Activated T-cell treated with anti-CD3 and anti-CD28 coated beads, Interleukin-2, amount 50 U/mL, for 4 hours (primary cell): ENCODE data around the gene CDKN2A. TPM values are rescaled to one million over a fixed set of nuclear protein-coding genes. Genes with fewer than 3 reads are reported as not detected.

Source experiments
- ATAC-seq, 2 donors: fragments of 200-7000 bp; cut with Tn5 transposase; one replicate each; pipeline ENCODE4 v1.10.0; 2021
- DNase-seq: peaks from one replicate; pipeline ENCODE4 v3.0.0-alpha.2; 2020
- H3K27me3 Mint-ChIP-seq: one replicate; pipeline ENCODE4 v1.8.0; 2021; ENCODE audit warnings: low read depth, mixed read lengths
- H3K36me3 Mint-ChIP-seq: one replicate; pipeline ENCODE4 v1.8.0; 2022; ENCODE audit warnings: mixed read lengths; ENCODE audit not compliant: insufficient read depth
- H3K4me1 Mint-ChIP-seq: one replicate; pipeline ENCODE4 v1.8.0; 2021; ENCODE audit warnings: low read depth, mixed read lengths
- H3K4me3 Mint-ChIP-seq: one replicate; pipeline ENCODE4 v1.8.0; 2021; ENCODE audit warnings: mild to moderate bottlenecking, moderate library complexity, mixed read lengths
- H3K9me3 Mint-ChIP-seq: one replicate; pipeline ENCODE4 v1.8.0; 2021; ENCODE audit warnings: mixed read lengths
- total RNA-seq, 3 donors: library from RNA; stranded (reverse); gene quantifications; one replicate each; pipeline ENCODE4 v1.2.1, GENCODE V29; 2021

CDKN2A gene
- total RNA-seq: 1 to 10 TPM; 1.2 to 2.7 (median 1.4) TPM

DNA sequence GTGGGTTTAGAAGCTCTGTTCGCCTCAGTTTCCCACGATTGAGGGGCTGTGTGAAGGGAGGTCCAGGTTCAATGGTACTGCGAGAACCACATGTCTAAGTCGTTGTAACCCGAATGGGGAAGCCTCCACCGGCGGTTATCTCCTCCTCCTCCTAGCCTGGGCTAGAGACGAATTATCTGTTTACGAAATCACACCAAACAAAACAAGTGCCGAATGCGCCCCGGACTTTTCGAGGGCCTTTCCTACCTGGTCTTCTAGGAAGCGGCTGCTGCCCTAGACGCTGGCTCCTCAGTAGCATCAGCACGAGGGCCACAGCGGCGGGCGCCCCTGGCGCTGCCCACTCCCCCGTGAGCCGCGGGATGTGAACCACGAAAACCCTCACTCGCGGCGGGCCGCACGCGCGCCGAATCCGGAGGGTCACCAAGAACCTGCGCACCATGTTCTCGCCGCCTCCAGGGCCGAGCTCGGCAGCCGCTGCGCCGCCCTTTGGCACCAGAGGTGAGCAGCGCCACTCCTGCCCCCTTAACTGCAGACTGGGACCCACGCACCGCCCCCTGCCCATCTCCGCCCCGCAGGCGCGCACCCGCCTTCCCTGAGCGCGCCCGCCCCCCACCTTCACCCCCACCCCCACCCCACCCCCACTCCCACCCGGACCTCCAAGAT, at the start of gene CDKN2A:
TSS of gene CDKN2A (minus strand) at position 500 of the 663 bp plus-strand sequence.
- Mint-ChIP-seq H3K4me3 (peak within 1 kb of the TSS; percentile 95), H3K27me3 (peaks cover 15% of the 10 kb centered on the region), H3K9me3 (no peaks in the 10 kb centered on the region), H3K4me1 (peaks cover 9% of the 10 kb centered on the region), H3K36me3 (peaks cover 2% of the 10 kb centered on the region)
- DNase-seq (peak; percentile 33), ATAC-seq (peak; percentile 55)

DNA sequence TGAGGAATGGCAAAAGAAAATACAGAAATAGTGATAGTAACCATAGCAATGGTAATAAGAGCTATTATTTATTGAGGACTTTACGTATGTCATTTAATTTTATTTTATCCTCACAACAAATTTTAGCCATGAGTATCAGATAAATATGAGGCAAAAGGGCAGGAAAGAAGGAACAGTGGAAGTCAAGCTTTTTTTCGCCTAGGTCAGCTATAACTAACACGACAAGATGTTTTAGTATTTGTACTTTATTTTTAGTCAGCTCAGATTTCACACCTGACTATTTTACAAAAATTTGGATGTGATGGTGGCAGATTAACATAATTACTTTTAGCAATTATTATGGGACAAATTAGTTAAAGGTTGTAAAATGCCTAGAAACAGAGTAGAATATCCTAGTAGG, 49.7 kb upstream of the CDKN2A start:
- Mint-ChIP-seq H3K4me1 (peaks cover 24% of the 10 kb centered on the region), H3K27me3 (peaks cover 2% of the 10 kb centered on the region), H3K4me3 (no peak overlapping the region), H3K36me3 (no peaks in the 10 kb centered on the region), H3K9me3 (no peaks in the 10 kb centered on the region)
- DNase-seq: no peak
- no peak for ATAC-seq

DNA sequence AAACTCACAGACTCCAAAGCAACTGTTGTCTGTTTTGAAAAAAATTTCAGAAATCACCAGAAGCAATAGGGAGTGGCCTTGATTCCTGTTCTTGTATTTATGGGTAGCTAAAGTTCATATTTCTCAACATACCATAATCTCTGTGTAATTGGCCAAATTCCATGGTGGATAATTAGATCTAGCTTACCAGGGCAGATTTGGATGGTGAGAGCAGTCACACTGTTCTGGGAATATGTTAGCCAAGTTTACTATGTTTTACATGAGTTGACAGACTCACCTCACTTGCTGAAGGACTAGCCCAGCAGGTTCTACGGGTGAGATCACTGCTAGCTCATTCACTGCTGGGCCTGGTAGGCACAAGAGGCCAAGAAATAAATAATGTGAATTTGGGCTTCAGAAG, 47.6 kb upstream of the CDKN2A start:
- ATAC-seq: no peak
- no peaks in the 10 kb centered on the region for H3K9me3 Mint-ChIP-seq
- no peak for DNase-seq
- H3K36me3 Mint-ChIP-seq: no peaks in the 10 kb centered on the region
- H3K27me3 Mint-ChIP-seq: no peaks in the 10 kb centered on the region
- no peak overlapping the region for H3K4me3 Mint-ChIP-seq
- peaks cover 23% of the 10 kb centered on the region for H3K4me1 Mint-ChIP-seq

DNA sequence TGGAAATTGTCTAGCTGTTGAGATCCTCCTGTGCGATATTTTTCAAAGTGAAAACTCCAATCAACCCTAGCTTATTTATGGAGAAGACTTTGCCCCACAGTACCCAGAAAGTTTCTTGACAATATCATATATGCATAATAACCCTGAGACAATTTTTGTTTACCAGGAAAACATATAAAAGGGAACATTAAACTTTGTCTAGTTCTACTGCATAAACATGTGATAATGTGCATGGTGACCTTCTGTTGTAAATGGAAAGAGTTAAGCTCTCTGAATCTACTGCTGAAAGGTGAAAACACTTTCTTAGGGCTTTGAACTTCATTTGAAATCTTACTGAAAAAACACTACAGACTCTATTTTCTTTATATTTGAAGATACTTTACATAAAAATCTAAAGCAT, 47.2 kb upstream of the CDKN2A start:
- H3K9me3 Mint-ChIP-seq: no peaks in the 10 kb centered on the region
- ATAC-seq (no peak), DNase-seq (no peak)
- no peaks in the 10 kb centered on the region for H3K36me3 Mint-ChIP-seq
- no peak overlapping the region for H3K4me3 Mint-ChIP-seq
- peaks cover 19% of the 10 kb centered on the region for H3K4me1 Mint-ChIP-seq
- H3K27me3 Mint-ChIP-seq: no peaks in the 10 kb centered on the region

GRCh38 chr9:22040760-22041159, 46.6 kb upstream of the CDKN2A start:
- peaks cover 20% of the 10 kb centered on the region for H3K4me1 Mint-ChIP-seq
- no peaks in the 10 kb centered on the region for H3K36me3 Mint-ChIP-seq
- peak; percentile 85 to 89 for ATAC-seq
- H3K9me3 Mint-ChIP-seq: no peaks in the 10 kb centered on the region
- no peak overlapping the region for H3K4me3 Mint-ChIP-seq
- no peaks in the 10 kb centered on the region for H3K27me3 Mint-ChIP-seq
- DNase-seq: no peak

DNA sequence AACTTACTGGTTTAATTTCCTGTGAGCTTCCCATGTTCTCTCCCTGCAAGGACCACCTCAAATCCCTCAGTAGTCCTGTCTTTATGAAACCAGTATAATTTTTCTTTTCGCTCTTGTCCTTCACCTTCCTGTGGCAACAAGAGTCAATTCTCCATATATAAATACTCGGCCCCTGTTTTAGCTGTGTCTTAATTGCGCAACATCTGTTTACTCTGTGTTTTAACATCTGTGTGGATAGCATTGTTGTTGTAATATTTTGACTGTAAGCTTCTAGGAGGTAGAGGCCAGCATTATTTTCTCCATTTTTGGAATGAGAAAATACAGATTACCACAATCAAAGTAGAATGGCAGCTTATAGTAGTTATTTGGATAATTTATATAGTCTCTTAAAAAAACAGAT, 45.1 kb upstream of the CDKN2A start:
- Mint-ChIP-seq H3K4me3 (no peak overlapping the region), H3K4me1 (peaks cover 19% of the 10 kb centered on the region), H3K9me3 (no peaks in the 10 kb centered on the region), H3K36me3 (no peaks in the 10 kb centered on the region), H3K27me3 (no peaks in the 10 kb centered on the region)
- no peak for DNase-seq
- no peak for ATAC-seq

- Mint-ChIP-seq H3K9me3 (no peaks in the 10 kb centered on the region), H3K4me1 (peaks cover 19% of the 10 kb centered on the region), H3K4me3 (no peak overlapping the region), H3K36me3 (no peaks in the 10 kb centered on the region), H3K27me3 (no peaks in the 10 kb centered on the region)
- ATAC-seq (no peak), DNase-seq (no peak)
Measured at GRCh38 chr9:22037954-22038690, 43.9 kb upstream of the CDKN2A start.

DNA sequence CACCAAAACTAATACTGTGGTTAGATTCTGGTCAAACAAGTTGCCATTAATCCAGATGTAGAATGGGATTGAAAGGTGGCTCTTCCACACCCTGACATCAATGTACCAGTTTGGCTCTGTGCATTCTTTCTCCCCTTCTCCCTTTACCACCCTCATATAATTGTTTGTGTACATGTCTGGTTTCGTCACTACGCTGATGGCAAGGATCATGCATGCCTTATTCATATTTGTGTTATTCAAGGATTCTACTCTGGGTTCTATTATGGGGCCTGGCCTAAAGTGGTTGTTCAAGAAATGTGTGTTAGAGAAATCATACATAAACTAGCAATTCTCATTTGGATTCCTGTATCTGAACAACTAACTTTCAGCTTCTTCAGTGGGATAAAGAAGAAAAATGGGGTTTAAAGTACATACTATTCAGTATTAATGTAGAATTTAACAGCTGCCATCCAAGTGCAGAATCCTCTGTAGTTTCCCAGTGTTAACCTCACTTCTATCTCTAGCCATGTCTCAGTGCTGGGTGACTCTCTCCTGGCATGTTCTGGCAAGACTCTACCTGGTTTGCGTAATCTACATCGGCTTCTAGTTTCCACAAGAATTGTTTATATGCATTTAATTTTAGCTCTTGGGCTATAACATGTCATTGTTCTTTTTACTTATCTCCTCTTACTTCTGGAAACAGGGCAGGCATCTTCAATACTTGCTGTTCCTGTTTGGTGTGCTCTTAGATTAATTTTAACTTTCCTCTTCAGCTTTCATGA, 42.9 kb upstream of the CDKN2A start:
- H3K9me3 Mint-ChIP-seq: no peaks in the 10 kb centered on the region
- no peaks in the 10 kb centered on the region for H3K27me3 Mint-ChIP-seq
- peaks cover 19% of the 10 kb centered on the region for H3K4me1 Mint-ChIP-seq
- ATAC-seq (no peak), DNase-seq (no peak)
- no peaks in the 10 kb centered on the region for H3K36me3 Mint-ChIP-seq
- H3K4me3 Mint-ChIP-seq: no peak overlapping the region

GRCh38 chr9:22035591-22036011, 41.4 kb upstream of the CDKN2A start:
- no peaks in the 10 kb centered on the region for H3K9me3 Mint-ChIP-seq
- ATAC-seq (no peak), DNase-seq (no peak)
- H3K4me1 Mint-ChIP-seq: peaks cover 11% of the 10 kb centered on the region
- no peaks in the 10 kb centered on the region for H3K36me3 Mint-ChIP-seq
- H3K27me3 Mint-ChIP-seq: no peaks in the 10 kb centered on the region
- no peak overlapping the region for H3K4me3 Mint-ChIP-seq

- Mint-ChIP-seq H3K9me3 (no peaks in the 10 kb centered on the region), H3K4me1 (peaks cover 7% of the 10 kb centered on the region), H3K36me3 (no peaks in the 10 kb centered on the region), H3K4me3 (no peak overlapping the region), H3K27me3 (no peaks in the 10 kb centered on the region)
- no peak for DNase-seq
- no peak for ATAC-seq
Measured at GRCh38 chr9:22033012-22033630, 38.9 kb upstream of the CDKN2A start.

GRCh38 chr9:22031655-22032411, 37.6 kb upstream of the CDKN2A start:
- ATAC-seq (peak in 1 of 2 donors; percentile 25), DNase-seq (no peak)
- Mint-ChIP-seq H3K36me3 (no peaks in the 10 kb centered on the region), H3K4me1 (peaks cover 5% of the 10 kb centered on the region), H3K27me3 (no peaks in the 10 kb centered on the region), H3K4me3 (no peak overlapping the region), H3K9me3 (no peaks in the 10 kb centered on the region)

- Mint-ChIP-seq H3K4me3 (no peak overlapping the region), H3K27me3 (no peaks in the 10 kb centered on the region), H3K36me3 (no peaks in the 10 kb centered on the region), H3K9me3 (no peaks in the 10 kb centered on the region), H3K4me1 (peaks cover 1% of the 10 kb centered on the region)
- no peak for ATAC-seq
- DNase-seq: no peak
Measured at GRCh38 chr9:22030101-22030598, 36.0 kb upstream of the CDKN2A start.

DNA sequence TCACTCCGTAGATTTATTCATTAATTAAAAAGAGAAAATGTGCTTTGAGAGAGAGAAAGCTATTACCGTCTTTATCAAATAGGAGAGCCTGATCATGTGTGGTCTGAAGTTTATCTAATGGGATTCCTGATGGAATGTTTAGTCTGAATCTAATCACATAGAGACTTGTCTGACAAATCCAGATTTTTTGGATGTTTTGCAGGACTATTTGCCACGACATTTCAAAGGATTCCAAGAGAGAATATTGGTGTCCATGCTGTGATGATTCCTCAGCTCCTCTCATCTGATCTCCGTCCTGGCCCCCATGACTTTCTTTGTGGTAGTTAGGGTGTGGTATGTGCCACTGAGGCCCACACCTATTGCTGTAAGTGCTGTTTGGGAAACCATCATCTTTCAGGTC, 35.0 kb upstream of the CDKN2A start:
- H3K9me3 Mint-ChIP-seq: no peaks in the 10 kb centered on the region
- peaks cover 1% of the 10 kb centered on the region for H3K27me3 Mint-ChIP-seq
- ATAC-seq: no peak
- H3K4me1 Mint-ChIP-seq: no peaks in the 10 kb centered on the region
- no peak overlapping the region for H3K4me3 Mint-ChIP-seq
- no peak for DNase-seq
- no peaks in the 10 kb centered on the region for H3K36me3 Mint-ChIP-seq
